C4-2B (cell line): ENCODE measurements around the gene GPD1.

Source experiments
- CTCF ChIP-seq: fragments of 450-650 bp; conservative IDR thresholded peaks from 2 replicates; pipeline ENCODE4 v1.5.1; 2017; ENCODE audit warnings: mild to moderate bottlenecking
- ZFX ChIP-seq: fragments of 450-650 bp; IDR thresholded peaks from 2 replicates; pipeline ENCODE4 v1.6.1; 2017

DNA sequence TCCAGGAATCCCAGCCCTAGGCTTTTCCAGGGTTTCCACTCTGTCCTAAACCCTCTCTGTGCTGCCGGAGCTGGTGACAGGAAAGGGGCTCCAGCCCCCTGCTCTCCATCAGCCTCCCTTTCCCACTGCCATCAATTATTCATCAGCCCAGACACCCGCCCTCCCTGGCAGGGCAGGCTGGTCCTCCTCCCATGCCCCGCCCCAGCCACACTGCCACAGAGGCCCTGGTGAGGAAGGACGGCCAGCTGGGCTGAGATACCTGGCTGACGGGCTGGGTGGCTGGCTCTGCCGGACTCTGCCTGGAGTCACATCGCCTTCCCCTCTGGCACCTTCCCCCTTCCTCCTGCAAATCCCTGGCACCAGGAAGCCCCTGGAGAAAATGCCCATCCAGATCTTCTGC lies 30.6 kb upstream of the GPD1 start:
- TF ChIP-seq CTCF (no peak), ZFX (no peak)
